GM15510 (cell line): Measurements from ENCODE around the gene CCDC146.

ENCODE experiments used
- POLR2A ChIP-seq: IDR thresholded peaks from 3 replicates; pipeline ENCODE4 v1.6.1; 2011; ENCODE audit warnings: borderline replicate concordance; ENCODE audit not compliant: insufficient read length; ENCODE audit errors: extremely low read depth

CCDC146 gene

GRCh38 chr7:77309714-77310220 is 187.4 kb downstream of the CCDC146 start:
- no peak for TF ChIP-seq POLR2A

GRCh38 chr7:77310982-77311381 is 188.6 kb downstream of the CCDC146 start:
- TF ChIP-seq POLR2A, result no peak

GRCh38 chr7:77313085-77313484 is 190.7 kb downstream of the CCDC146 start:
- TF ChIP-seq POLR2A, result no peak

DNA sequence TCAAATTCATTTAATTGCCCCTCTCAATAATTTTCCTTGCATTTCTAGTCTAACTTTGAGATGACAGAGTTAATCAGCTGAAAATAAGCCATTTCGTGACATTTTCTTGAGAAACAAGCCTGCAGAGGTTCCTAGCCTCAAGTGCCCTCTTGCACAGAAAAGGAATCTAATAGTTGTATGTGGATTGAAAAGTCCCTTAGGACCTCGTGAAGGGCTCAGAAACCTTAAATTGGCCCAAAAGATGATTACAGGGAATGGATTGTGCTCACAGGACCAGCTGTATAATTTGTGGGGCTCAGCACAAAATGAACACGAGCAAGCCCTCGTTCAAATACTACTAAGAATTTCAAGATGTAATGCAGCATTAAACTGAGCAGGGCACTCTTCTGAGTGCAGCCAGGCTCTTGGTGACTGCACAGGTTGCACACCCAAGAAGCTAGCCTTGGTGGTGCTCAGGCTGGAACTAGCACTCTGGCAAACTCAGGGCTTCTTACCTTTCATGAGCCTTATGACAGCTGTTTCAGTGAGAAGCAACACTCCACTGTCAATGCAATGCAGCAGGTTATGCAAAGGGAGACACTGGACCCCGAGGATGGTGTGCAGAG is 191.6 kb downstream of the CCDC146 start:
- TF ChIP-seq POLR2A, result no peak

DNA sequence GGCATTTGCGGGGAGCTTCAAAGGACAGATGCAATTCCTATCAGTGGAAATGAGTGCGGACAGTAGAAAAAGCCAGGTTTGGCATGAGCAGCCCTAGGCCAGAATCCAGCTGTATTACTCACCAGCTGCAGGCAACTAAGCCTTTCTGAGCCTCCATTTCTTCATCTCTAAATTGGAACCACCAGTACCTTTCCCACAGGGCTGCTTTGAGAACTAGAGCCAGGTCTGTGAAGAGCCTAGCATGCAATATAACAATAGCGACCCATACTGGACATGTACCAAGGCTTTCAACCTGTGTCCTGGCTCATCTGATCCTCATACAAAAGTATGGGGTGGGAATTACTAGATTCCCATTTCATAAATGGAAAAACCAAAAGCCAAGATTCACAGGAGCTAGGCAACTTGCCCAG is 192.8 kb downstream of the CCDC146 start:
- TF ChIP-seq POLR2A, result no peak

GRCh38 chr7:77316219-77316978 is 194.0 kb downstream of the CCDC146 start:
- TF ChIP-seq POLR2A, result no peak

GRCh38 chr7:77318019-77318418 is 195.6 kb downstream of the CCDC146 start:
- no peak for TF ChIP-seq POLR2A

- TF ChIP-seq POLR2A, result no peak
These were observed 197.7 kb downstream of the CCDC146 start for GRCh38 chr7:77320137-77320536.

- TF ChIP-seq POLR2A, result no peak
These were observed 198.3 kb downstream of the CCDC146 start for GRCh38 chr7:77320714-77321113.

DNA sequence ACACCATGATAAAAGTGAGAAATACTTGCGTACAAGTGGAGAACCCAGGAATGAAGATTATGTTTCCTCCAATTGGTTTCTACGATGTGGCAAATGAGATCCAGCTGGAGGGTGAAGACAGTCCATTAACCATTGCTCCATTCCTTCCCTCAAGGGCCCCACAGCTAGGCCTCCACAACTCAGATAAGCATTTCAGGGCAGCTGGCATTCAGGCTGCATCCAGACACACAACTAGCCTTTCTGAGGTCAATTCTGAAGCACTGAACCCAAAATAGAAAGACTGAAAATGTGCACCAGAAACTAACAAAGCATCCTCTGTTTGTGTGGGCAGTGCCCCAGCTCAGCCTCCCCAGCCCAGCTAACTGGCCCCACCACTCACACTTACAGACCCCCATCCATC is 198.9 kb downstream of the CCDC146 start:
- no peak for TF ChIP-seq POLR2A

DNA sequence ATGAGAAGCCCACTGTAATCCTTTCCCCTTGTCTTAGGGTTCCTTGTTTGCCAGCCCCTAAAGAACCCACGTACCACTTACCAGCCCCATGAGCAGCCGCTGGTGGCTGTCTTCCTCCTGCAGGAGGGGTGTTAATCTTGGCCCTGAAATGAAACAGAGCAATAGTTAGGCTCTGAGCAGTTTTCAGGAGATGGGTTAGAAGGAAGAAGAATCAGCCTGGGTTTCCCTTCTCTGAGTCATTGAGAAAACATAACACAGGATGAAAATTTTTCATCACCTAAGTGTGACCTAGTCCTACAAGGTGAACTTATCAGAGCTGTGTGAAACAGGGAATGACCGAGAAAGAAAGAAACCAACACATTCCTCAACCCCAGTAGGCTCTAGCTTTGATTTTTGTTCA is 203.7 kb downstream of the CCDC146 start:
- no peak for TF ChIP-seq POLR2A

GRCh38 chr7:77327067-77327931 is 204.9 kb downstream of the CCDC146 start:
- no peak for TF ChIP-seq POLR2A

GRCh38 chr7:77327932-77328628 is 205.7 kb downstream of the CCDC146 start:
- TF ChIP-seq POLR2A, result no peak

- TF ChIP-seq POLR2A, result no peak
These were observed 206.3 kb downstream of the CCDC146 start for GRCh38 chr7:77328669-77329068.
